Choroid plexus epithelial cell (primary cell): Measurements from ENCODE around the gene CAMKMT.

Experiments
- DNase-seq: peaks from one replicate; pipeline ENCODE4 v3.0.0-alpha.2; 2010; ENCODE audit warnings: low read depth
- H3K4me3 ChIP-seq: 2 replicates; pipeline ENCODE4 v1.5.1; 2011; ENCODE audit warnings: low read depth, mild to moderate bottlenecking, control low read depth, low read length, moderate library complexity
- TF ChIP-seq, protein P1 (sequence below): conservative IDR thresholded peaks from 2 replicates; pipeline ENCODE4 v1.5.1; 2011; ENCODE audit warnings: low read depth, mild to moderate bottlenecking, control low read depth, inconsistent platforms, low read length, moderate library complexity

CAMKMT gene

DNA sequence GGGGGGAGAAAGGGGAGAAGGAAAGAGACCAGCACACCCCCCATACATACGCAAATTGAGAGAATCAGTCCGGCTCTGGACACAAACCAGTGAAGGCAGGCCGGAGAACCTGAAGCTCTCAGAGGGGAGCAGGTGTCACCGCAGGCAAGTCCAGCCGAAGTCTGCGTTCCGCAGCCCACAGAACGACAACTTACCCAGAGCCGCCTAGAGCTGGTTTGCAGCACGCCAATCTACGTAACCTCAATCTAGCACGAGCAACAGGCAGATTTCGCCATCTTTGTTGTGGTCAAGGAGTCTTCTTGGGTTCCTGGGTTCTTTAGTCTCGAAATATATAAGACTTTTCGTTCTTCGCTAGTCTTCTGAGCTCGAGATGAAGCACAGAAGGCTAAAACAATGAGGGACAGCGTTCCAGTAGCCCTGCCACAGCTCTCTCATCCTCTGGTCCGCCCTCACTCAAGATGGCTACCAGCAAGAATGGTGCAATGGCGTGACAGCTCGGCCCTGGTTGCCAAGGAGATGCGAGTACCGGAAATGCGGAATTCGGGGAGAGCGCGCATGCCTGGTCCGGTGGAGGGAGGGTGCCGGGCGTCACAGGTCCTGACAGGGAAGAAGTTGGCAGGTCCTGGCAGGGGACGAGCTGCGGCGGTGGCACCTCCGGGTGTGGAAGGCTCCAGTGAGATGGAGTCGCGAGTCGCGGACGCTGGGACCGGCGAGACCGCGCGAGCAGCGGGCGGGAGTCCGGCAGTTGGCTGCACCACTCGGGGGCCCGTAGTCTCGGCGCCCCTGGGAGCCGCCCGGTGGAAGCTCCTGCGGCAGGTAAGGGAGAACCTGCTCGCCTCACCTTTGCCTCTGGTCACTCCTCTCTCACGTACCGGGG is at the start of gene CAMKMT, which contains the start of gene PREPL:
Gene CAMKMT, plus strand, starts transcription at position 618 of the 877 bp plus-strand sequence.
Gene PREPL, minus strand, starts transcription at position 165 of the 877 bp plus-strand sequence. CDS start 15,152 bp downstream, outside the sequence.
- peak; percentile 99 for DNase-seq
- peak within 1 kb of the TSS; percentile 87 for H3K4me3 ChIP-seq
- TF ChIP-seq, protein P1, sequence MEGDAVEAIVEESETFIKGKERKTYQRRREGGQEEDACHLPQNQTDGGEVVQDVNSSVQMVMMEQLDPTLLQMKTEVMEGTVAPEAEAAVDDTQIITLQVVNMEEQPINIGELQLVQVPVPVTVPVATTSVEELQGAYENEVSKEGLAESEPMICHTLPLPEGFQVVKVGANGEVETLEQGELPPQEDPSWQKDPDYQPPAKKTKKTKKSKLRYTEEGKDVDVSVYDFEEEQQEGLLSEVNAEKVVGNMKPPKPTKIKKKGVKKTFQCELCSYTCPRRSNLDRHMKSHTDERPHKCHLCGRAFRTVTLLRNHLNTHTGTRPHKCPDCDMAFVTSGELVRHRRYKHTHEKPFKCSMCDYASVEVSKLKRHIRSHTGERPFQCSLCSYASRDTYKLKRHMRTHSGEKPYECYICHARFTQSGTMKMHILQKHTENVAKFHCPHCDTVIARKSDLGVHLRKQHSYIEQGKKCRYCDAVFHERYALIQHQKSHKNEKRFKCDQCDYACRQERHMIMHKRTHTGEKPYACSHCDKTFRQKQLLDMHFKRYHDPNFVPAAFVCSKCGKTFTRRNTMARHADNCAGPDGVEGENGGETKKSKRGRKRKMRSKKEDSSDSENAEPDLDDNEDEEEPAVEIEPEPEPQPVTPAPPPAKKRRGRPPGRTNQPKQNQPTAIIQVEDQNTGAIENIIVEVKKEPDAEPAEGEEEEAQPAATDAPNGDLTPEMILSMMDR, result no peak

DNA sequence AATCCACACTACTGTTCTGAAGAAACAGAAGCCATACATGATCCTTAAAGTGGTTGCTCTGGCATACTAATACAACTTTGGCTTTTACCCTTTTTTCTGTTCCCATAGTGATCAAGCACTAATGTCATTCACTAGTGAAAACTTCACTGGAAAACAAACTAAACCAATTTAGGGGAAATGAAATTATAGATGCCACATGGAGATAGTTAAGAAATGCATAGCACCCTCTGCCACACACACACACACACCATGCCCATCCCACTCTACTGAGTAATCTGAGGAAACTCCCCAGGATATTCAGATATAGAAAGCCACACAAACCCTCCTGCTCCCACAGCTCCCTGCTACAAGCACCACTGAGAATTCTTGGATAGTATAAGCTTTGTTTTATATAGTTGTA is 47.4 kb upstream of the CAMKMT start:
- no peak for DNase-seq
- no peak overlapping the region for H3K4me3 ChIP-seq
- TF ChIP-seq, protein P1, result no peak

DNA sequence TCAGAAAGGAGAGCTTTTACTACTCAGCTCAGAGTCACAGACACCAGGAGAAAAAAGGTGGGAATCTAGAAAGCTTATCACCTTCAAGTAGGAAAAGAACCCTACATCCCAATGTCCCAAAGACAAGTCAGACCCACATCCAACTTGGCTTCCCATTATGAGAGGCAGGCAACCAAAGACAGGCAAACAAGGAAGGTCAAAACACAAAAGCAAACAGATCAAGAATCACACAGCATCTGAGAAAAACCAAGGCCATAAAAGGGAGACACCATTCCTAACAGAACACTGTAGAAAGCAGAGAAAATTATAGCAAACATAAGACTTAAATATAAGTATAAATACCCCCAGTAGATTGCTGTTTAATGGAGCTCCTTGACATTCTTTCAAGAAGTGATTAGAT is 45.8 kb upstream of the CAMKMT start:
- DNase-seq, result no peak
- TF ChIP-seq, protein P1, result no peak
- H3K4me3 ChIP-seq, result no peak overlapping the region

DNA sequence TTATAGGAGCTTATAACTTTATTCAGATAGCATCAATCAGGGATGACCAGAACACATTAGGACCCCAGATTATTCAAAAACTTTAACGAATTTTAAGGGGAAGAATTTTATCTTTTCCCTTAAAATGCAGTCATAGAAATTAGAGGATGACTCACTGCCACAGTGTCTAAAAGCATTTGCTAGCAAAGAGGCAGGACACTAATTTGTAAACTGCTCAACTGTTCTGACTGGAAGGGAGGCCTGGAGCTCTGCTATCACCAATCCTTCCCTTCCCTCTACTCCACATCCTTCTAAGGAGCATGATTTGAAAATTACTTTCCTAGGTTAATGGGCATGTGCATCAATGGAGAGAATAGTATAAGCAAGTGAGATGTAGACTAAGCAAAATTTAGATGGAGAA is 40.9 kb upstream of the CAMKMT start:
- no peak for DNase-seq
- no peak overlapping the region for H3K4me3 ChIP-seq
- TF ChIP-seq, protein P1, result no peak

DNA sequence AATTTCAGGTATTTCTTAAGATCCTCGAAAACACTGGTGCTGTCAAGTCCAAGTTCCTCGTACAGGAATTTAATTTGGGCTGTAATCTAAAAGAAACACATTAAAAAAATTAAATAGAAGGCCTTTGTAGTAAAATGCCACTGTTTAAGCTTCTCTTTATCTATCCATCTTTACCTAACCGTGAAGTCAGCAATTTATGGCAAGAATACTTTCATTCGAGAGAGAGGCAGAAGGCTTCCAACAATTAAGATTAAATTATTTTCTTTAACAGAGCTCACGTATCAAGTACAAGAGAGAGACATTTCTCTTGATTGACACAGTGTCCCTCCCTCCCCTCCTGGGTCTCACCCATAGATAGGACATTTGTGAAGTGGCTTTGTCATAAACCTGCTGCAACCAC is 40.4 kb upstream of the CAMKMT start:
- no peak for DNase-seq
- TF ChIP-seq, protein P1, result no peak
- H3K4me3 ChIP-seq, result no peak overlapping the region

DNA sequence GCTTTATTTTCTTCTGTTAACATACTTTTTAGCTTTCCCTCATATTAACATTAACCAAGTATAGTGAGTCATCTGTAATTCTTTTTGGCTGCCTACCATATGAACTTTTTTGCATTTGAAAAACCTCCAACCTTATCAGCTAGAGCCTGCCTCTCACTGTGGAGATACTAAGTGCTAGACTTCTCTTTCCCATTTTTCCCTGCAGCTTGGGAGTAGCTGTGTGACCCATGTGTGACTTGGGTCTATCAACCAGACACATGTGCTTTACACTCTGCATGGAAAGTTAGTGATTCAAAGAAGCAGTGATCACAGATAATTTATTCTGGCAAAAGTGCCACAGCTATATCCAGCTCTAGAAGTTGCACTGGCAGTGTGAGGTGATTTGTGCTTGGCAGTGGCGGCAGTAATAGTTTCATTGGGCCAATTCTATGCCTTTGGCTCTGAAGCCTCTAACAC is 36.7 kb upstream of the CAMKMT start:
- DNase-seq, result peak; percentile 66
- no peak overlapping the region for H3K4me3 ChIP-seq

More for the DNA sequence above, 36.7 kb upstream of the CAMKMT start:
- TF ChIP-seq, protein P1, result no peak
